ENCODE results near the gene ETV3. TPM values are rescaled to one million over a fixed set of nuclear protein-coding genes. Genes with fewer than 3 reads are reported as not detected.

Gene ETV3
- total and polyA plus RNA-seq, 2 of the 13 experiments (the other 11 are each of a cell fraction or from before 2014, with no cell fraction given), result 4.2 to 5.8 TPM

- TF ChIP-seq ZNF687 (CRISPR knock-in tag; IDR thresholded peaks at IDR 0.05), result peak; percentile 97
- TF ChIP-seq CENPX (CRISPR knock-in tag; IDR thresholded peaks at IDR 0.05), result no peak
- no peak for TF ChIP-seq HNF4G (IDR thresholded peaks at IDR 0.05; ENCODE audit: borderline replicate concordance, low read depth, low read length)
- peak; percentile 77 for TF ChIP-seq HNF4G (CRISPR knock-in tag; IDR thresholded peaks at IDR 0.05; ENCODE audit: borderline replicate concordance, low read depth)
- no peak for TF ChIP-seq ZNF12 (CRISPR knock-in tag; IDR thresholded peaks at IDR 0.05)
- TF ChIP-seq SMYD3 (CRISPR knock-in tag; IDR thresholded peaks at IDR 0.05), result no peak; the same call in 1 of the 2 replicates
- TF ChIP-seq PHF20 (CRISPR knock-in tag; IDR thresholded peaks at IDR 0.05), result peak; percentile 69
- TF ChIP-seq THAP11 (CRISPR knock-in tag; IDR thresholded peaks at IDR 0.05), result peak; percentile 88
- TF ChIP-seq ZMYM4 (CRISPR knock-in tag; IDR thresholded peaks at IDR 0.05), result peak; percentile 81
- peak; percentile 99 for TF ChIP-seq GMEB1 (CRISPR knock-in tag; IDR thresholded peaks at IDR 0.05; ENCODE audit: borderline replicate concordance)
- peak; percentile 8 for TF ChIP-seq ZNF781 (CRISPR knock-in tag; IDR thresholded peaks at IDR 0.05; ENCODE audit: borderline replicate concordance, not compliant biosample characterization)
- TF ChIP-seq ZNF329 (CRISPR knock-in tag; IDR thresholded peaks at IDR 0.05; ENCODE audit: low read depth), result peak; percentile 85
- TF ChIP-seq FOXO1 (CRISPR knock-in tag; IDR thresholded peaks at IDR 0.05), result 0 out of 2 replicates have a peak, but pooled peaks have one; percentile 7
- no peak for TF ChIP-seq ZNF264 (CRISPR knock-in tag; IDR thresholded peaks at IDR 0.05)
- TF ChIP-seq ZBTB43 (CRISPR knock-in tag; conservative IDR thresholded peaks at IDR 0.05), result no peak; the same call in 1 of the 2 replicates
- no peak for TF ChIP-seq ZNF496 (CRISPR knock-in tag; IDR thresholded peaks at IDR 0.05; ENCODE audit: insufficient replicate concordance)
- no peak for TF ChIP-seq ZMAT5 (CRISPR knock-in tag; IDR thresholded peaks at IDR 0.05; ENCODE audit: borderline replicate concordance, low read depth)
- no peak for TF ChIP-seq ZNF24 (IDR thresholded peaks at IDR 0.05)
- 0 out of 2 replicates have a peak, but pooled peaks have one; percentile 44 for TF ChIP-seq ZFYVE20 (CRISPR knock-in tag; IDR thresholded peaks at IDR 0.05; ENCODE audit: borderline replicate concordance, low read depth)
- peak; percentile 45; the same call in 1 of the 2 replicates for TF ChIP-seq SALL2 (CRISPR knock-in tag; IDR thresholded peaks at IDR 0.05)
- TF ChIP-seq ZNF333 (CRISPR knock-in tag; IDR thresholded peaks at IDR 0.05; ENCODE audit: borderline replicate concordance), result peak; percentile 42; the same call in 1 of the 2 replicates
These were observed at the start of gene ETV3 (continued) for GRCh38 chr1:157138220-157139051.
